MM.1S (cell line): Measurements from ENCODE around the gene CD4.
"Not testable (repeated sequence)": the region's sequence is repeated elsewhere in the genome, so short reads cannot be mapped to it uniquely, and the experiment has no call there.

Experiments
- DNase-seq: peaks from one replicate; pipeline ENCODE4 v3.0.0-alpha.2; 2015
- H2AFZ ChIP-seq: fragments of 300-600 bp; sonication (generic); 2 replicates; pipeline ENCODE4 v1.6.0; 2016; ENCODE audit warnings: antibody characterized with exemption, low read length
- H3F3A ChIP-seq: fragments of 300-600 bp; sonication (generic); 2 replicates; pipeline ENCODE4 v1.6.1; 2016; ENCODE audit warnings: mild to moderate bottlenecking, antibody characterized with exemption, low read length, moderate library complexity, mixed read lengths; ENCODE audit not compliant: insufficient read depth
- H3K27ac ChIP-seq: fragments of 300-600 bp; sonication (generic); 2 replicates; pipeline ENCODE4 v1.5.1; 2016; ENCODE audit warnings: mild to moderate bottlenecking, low read length
- H3K27me3 ChIP-seq: fragments of 300-600 bp; sonication (generic); replicated peaks from 2 replicates; pipeline ENCODE4 v1.6.0; 2016; ENCODE audit warnings: low read length; ENCODE audit not compliant: insufficient read depth
- H3K36me3 ChIP-seq: fragments of 300-600 bp; sonication (generic); replicated peaks from 2 replicates; pipeline ENCODE4 v1.6.1; 2016; ENCODE audit warnings: mild to moderate bottlenecking, low read length, mixed read lengths; ENCODE audit not compliant: insufficient read depth
- H3K4me1 ChIP-seq: fragments of 300-600 bp; sonication (generic); 2 replicates; pipeline ENCODE4 v1.6.1; 2016; ENCODE audit warnings: low read length, mixed read lengths
- H3K4me2 ChIP-seq: fragments of 300-600 bp; sonication (generic); 2 replicates; pipeline ENCODE4 v1.6.0; 2016; ENCODE audit warnings: low read depth, low read length
- H3K4me3 ChIP-seq: fragments of 300-600 bp; sonication (generic); 2 replicates; pipeline ENCODE4 v1.5.1; 2016; ENCODE audit warnings: low read length, mixed read lengths
- H3K79me2 ChIP-seq: fragments of 300-600 bp; sonication (generic); 2 replicates; pipeline ENCODE4 v1.6.1; 2016; ENCODE audit warnings: mixed run types, low read length, mixed read lengths
- H3K9ac ChIP-seq: fragments of 300-600 bp; sonication (generic); 2 replicates; pipeline ENCODE4 v1.6.1; 2016; ENCODE audit warnings: low read length, mixed read lengths
- H3K9me2 ChIP-seq: fragments of 300-600 bp; sonication (generic); replicated peaks from 2 replicates; pipeline ENCODE4 v1.6.1; 2016; ENCODE audit warnings: mild to moderate bottlenecking, low read length, mixed read lengths; ENCODE audit not compliant: insufficient read depth
- H3K9me3 ChIP-seq: fragments of 300-600 bp; sonication (generic); replicated peaks from 2 replicates; pipeline ENCODE4 v1.6.1; 2016; ENCODE audit warnings: mild to moderate bottlenecking, low read length, mixed read lengths; ENCODE audit not compliant: insufficient read depth
- H4K20me1 ChIP-seq: fragments of 300-600 bp; sonication (generic); 2 replicates; pipeline ENCODE4 v1.6.1; 2016; ENCODE audit warnings: mild to moderate bottlenecking, low read length, moderate library complexity, mixed read lengths; ENCODE audit not compliant: insufficient read depth
- EZH2 ChIP-seq: fragments of 300-600 bp; sonication (generic); optimal IDR thresholded peaks from 2 replicates; pipeline ENCODE3; 2017; ENCODE audit warnings: low read depth, mild to moderate bottlenecking, antibody characterized with exemption, low read length, mixed read lengths
- EZH2phosphoT487 ChIP-seq: fragments of 300-600 bp; sonication (generic); IDR thresholded peaks from 2 replicates; pipeline ENCODE4 v1.6.1; 2018; ENCODE audit warnings: antibody characterized with exemption, low read length
- TF ChIP-seq, protein P1 (sequence below): fragments of 300-600 bp; sonication (generic); IDR thresholded peaks from 2 replicates; pipeline ENCODE4 v1.5.1; 2016; ENCODE audit warnings: antibody characterized with exemption, low read length, mixed read lengths

Gene CD4

DNA sequence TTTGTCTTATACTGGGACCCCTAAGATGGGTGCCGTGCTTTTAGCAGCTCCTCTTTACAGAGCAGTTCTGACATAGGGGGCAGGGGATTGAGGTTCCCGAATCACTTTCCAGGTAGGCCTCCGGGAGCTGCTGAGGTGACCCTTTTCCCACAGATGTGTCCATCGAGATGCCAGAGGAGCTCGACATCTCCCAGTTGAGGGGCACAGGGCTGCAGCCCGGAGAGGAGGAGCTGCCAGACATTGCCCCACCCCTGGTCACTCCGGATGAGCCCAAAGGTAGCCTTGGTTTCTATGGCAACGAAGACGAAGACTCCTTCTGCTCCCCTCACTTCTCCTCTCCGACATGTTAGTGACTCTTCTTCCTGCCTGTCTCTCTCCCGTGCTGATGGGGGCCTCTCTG is 73.7 kb downstream of the CD4 start:
- Histone ChIP-seq H3K9me2 (no peaks in the 10 kb centered on the region), H3K9ac (no peak overlapping the region), H3K27ac (no peak overlapping the region), H3K27me3 (no peaks in the 10 kb centered on the region), H3K36me3 (peaks cover 8% of the 10 kb centered on the region), H2AFZ (no peak overlapping the region), H4K20me1 (peaks cover 1% of the 10 kb centered on the region), H3K9me3 (no peaks in the 10 kb centered on the region), H3K4me3 (no peak overlapping the region), H3K4me2 (no peak overlapping the region), H3K4me1 (peaks cover 5% of the 10 kb centered on the region; the same call in 1 of the 2 replicates), H3F3A (peaks cover 3% of the 10 kb centered on the region), H3K79me2 (peaks cover 7% of the 10 kb centered on the region)
- TF ChIP-seq, protein P1, sequence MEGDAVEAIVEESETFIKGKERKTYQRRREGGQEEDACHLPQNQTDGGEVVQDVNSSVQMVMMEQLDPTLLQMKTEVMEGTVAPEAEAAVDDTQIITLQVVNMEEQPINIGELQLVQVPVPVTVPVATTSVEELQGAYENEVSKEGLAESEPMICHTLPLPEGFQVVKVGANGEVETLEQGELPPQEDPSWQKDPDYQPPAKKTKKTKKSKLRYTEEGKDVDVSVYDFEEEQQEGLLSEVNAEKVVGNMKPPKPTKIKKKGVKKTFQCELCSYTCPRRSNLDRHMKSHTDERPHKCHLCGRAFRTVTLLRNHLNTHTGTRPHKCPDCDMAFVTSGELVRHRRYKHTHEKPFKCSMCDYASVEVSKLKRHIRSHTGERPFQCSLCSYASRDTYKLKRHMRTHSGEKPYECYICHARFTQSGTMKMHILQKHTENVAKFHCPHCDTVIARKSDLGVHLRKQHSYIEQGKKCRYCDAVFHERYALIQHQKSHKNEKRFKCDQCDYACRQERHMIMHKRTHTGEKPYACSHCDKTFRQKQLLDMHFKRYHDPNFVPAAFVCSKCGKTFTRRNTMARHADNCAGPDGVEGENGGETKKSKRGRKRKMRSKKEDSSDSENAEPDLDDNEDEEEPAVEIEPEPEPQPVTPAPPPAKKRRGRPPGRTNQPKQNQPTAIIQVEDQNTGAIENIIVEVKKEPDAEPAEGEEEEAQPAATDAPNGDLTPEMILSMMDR, result no peak
- TF ChIP-seq EZH2phosphoT487, result no peak
- TF ChIP-seq EZH2, result no peak
- DNase-seq, result no peak

DNA sequence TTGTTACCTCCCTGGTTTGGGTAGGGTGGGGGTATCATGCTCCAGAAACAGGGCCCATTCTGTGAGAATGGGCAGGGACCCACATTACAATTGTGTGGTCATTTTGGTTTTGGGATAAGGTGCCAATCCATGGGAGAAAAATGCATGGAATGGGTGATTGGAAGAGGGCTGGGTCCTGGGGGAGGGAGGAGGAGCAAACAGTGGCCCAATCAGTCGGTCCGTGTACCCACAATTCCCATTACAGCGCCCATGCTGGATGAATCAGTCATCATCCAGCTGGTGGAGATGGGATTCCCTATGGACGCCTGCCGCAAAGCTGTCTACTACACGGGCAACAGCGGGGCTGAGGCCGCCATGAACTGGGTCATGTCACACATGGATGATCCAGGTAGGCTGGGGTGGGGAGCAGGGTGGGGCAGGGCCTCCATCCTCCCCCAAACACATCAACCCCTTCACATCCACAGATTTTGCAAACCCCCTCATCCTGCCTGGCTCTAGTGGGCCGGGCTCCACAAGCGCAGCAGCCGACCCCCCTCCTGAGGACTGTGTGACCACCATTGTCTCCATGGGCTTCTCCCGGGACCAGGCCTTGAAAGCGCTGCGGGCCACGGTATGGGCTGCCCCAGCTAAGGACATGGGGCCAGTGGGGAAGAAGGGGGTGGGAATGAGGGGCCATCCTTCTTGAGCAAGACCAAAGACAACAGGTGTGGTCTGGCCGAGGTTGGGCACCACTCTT is 74.4 kb downstream of the CD4 start:
- DNase-seq, result no peak
- peaks cover 10% of the 10 kb centered on the region for H3F3A ChIP-seq
- H3K4me3 ChIP-seq, result no peak overlapping the region
- H3K36me3 ChIP-seq, result peaks cover 5% of the 10 kb centered on the region; the same call in 1 of the 2 replicates
- peaks cover 6% of the 10 kb centered on the region for H3K4me1 ChIP-seq
- no peaks in the 10 kb centered on the region for H3K9me2 ChIP-seq
- H3K27ac ChIP-seq, result no peak overlapping the region
- no peaks in the 10 kb centered on the region for H3K27me3 ChIP-seq
- H3K9me3 ChIP-seq, result no peaks in the 10 kb centered on the region
- no peak overlapping the region for H3K4me2 ChIP-seq
- H3K79me2 ChIP-seq, result peaks cover 14% of the 10 kb centered on the region
- TF ChIP-seq, protein P1, result no peak
- TF ChIP-seq EZH2 (no peak), EZH2phosphoT487 (no peak)
- H4K20me1 ChIP-seq, result peaks cover 7% of the 10 kb centered on the region
- no peak overlapping the region for H2AFZ ChIP-seq
- H3K9ac ChIP-seq, result no peak overlapping the region

GRCh38 chr12:6865307-6865706 is 76.0 kb downstream of the CD4 start:
- H3K4me3 ChIP-seq, H3K9me3 ChIP-seq, H3K36me3 ChIP-seq, H3K4me2 ChIP-seq, H3K27me3 ChIP-seq, DNase-seq, H2AFZ ChIP-seq, H3K27ac ChIP-seq, H3K9me2 ChIP-seq, H3K9ac ChIP-seq: not testable (repeated sequence)
- peaks cover 25% of the 10 kb centered on the region for H3F3A ChIP-seq
- H4K20me1 ChIP-seq, result peaks cover 19% of the 10 kb centered on the region
- H3K79me2 ChIP-seq, result peaks cover 29% of the 10 kb centered on the region
- H3K4me1 ChIP-seq, result peaks cover 19% of the 10 kb centered on the region
